T-cell (primary cell): ENCODE data around the gene CHAF1B. TPM values are rescaled to one million over a fixed set of nuclear protein-coding genes. Genes with fewer than 3 reads are reported as not detected.

Source experiments
- ATAC-seq, 4 experiments: fragments of 200-7000 bp in 3 of 4; fragments of 150-1000 bp in 1 of 4; cut with Tn5 transposase; replicated peaks in 1 of 4; 1 replicate in 3 of 4; 2 replicates in 1 of 4; pipeline ENCODE4 v1.10.0; 2021; ENCODE audit warnings: moderate library complexity in 3 of 4, mild to moderate bottlenecking in 2 of 4, moderate number of reproducible peaks in 1 of 4
- CTCF ChIA-PET, 2 donors: fragments of 300-600 bp; sonication (Branson Sonifier 250); formaldehyde crosslinking; loops; one replicate each; lab custom pipeline; 2022; ENCODE audit warnings: antibody characterized with exemption in 2 of 2; lab: Charles Lee
- POLR2A ChIA-PET, 2 donors: fragments of 300-600 bp; sonication (Branson Sonifier 250); formaldehyde crosslinking; loops; one replicate each; lab custom pipeline; 2022; ENCODE audit warnings: antibody characterized with exemption in 2 of 2; lab: Charles Lee
- DNase-seq, 35 experiments: peaks; one replicate each; pipeline versions ENCODE4 v3.0.0 to v3.0.0-alpha.2; 2013 to 2023
- H3K27ac ChIP-seq: one replicate; pipeline ENCODE4 v1.5.1; 2013; ENCODE audit warnings: low read length
- H3K27me3 ChIP-seq, 2 experiments: replicated peaks in 1 of 2; 1 replicate in 1 of 2; 2 replicates in 1 of 2; pipeline versions ENCODE4 v1.6.1 to v1.7.0; 2013; ENCODE audit warnings: low read length in 1 of 2, mixed read lengths in 1 of 2; ENCODE audit not compliant: control insufficient read depth in 2 of 2, insufficient read depth in 2 of 2; ENCODE audit errors: extremely low read depth in 1 of 2
- H3K36me3 ChIP-seq, 2 donors: 1 replicate in 1 of 2; 2 replicates in 1 of 2; pipeline versions ENCODE4 v1.6.1 to v1.7.0; 2013; ENCODE audit warnings: low read length in 1 of 2; ENCODE audit not compliant: control insufficient read depth in 2 of 2, insufficient read depth in 1 of 2; ENCODE audit errors: extremely low read depth in 1 of 2
- H3K4me1 ChIP-seq, 2 experiments: 1 replicate in 1 of 2; 2 replicates in 1 of 2; pipeline versions ENCODE4 v1.6.1 to v1.7.0; 2013; ENCODE audit warnings: low read length in 2 of 2, mixed read lengths in 1 of 2; ENCODE audit not compliant: insufficient read depth in 2 of 2, control insufficient read depth in 1 of 2; ENCODE audit errors: extremely low read depth in 1 of 2
- H3K4me3 ChIP-seq, 2 donors: 1 replicate in 1 of 2; 2 replicates in 1 of 2; pipeline versions ENCODE4 v1.5.1 to v1.7.0; 2013; ENCODE audit warnings: mild to moderate bottlenecking in 2 of 2, low read length in 1 of 2, moderate library complexity in 1 of 2; ENCODE audit not compliant: control insufficient read depth in 1 of 2; ENCODE audit errors: extremely low read depth in 1 of 2
- H3K9me3 ChIP-seq: 2 replicates; pipeline ENCODE4 v1.7.0; 2013
- H3K27ac Mint-ChIP-seq, 2 donors: one replicate each; pipeline ENCODE4 v1.8.0; 2020 to 2021; ENCODE audit warnings: mild to moderate bottlenecking in 2 of 2, mixed read lengths in 2 of 2
- H3K27me3 Mint-ChIP-seq, 2 donors: one replicate each; pipeline ENCODE4 v1.8.0; 2021 to 2022; ENCODE audit warnings: mixed read lengths in 2 of 2
- H3K36me3 Mint-ChIP-seq: one replicate; pipeline ENCODE4 v1.8.0; 2021; ENCODE audit warnings: mixed read lengths
- H3K4me1 Mint-ChIP-seq, 3 donors: one replicate each; pipeline ENCODE4 v1.8.0; 2020 to 2022; ENCODE audit warnings: mixed read lengths in 3 of 3, mild to moderate bottlenecking in 1 of 3
- H3K4me3 Mint-ChIP-seq, 3 donors: one replicate each; pipeline ENCODE4 v1.8.0; 2020 to 2022; ENCODE audit warnings: mild to moderate bottlenecking in 3 of 3, mixed read lengths in 3 of 3, moderate library complexity in 3 of 3
- H3K9me3 Mint-ChIP-seq, 3 donors: one replicate each; pipeline ENCODE4 v1.8.0; 2020 to 2022; ENCODE audit warnings: mixed read lengths in 3 of 3
- WGBS: methylation state at CpG from one replicate; pipeline ENCODE4 v1.1.5; 2013; ENCODE audit warnings: missing lambda C conversion rate; ENCODE audit not compliant: insufficient coverage; 5-methylcytosine and 5-hydroxymethylcytosine counted together
- total RNA-seq, 35 experiments: library from RNA in 6 of 35; stranded (reverse) in 6 of 35; fragments of 120-200 nt in 1 of 35; gene quantifications; one replicate each; pipeline versions ENCODE4 v1.2.1 to v1.2.4 and lab custom pipeline; 2013 to 2026

The CHAF1B gene
- total RNA-seq, 5 donors from 2014 or later (not counting 1 experiment from before 2014, with no cell fraction given), result 2.1 to 5.1 (median 3.5) TPM

- H3K36me3 Mint-ChIP-seq, result no peaks in the 10 kb centered on the region
- H3K4me1 Mint-ChIP-seq, result no peaks in the 10 kb centered on the region
- peaks cover 6 to 7% of the 10 kb centered on the region in 2 donors for H3K27me3 Mint-ChIP-seq
- ATAC-seq, result no peak
- no peak for DNase-seq
- 100% methylated on average over 1 of the region's 8 CpGs for WGBS
- ChIA-PET CTCF (no interaction called here), POLR2A (no interaction called here)
- H3K4me3 Mint-ChIP-seq, result no peak overlapping the region
- Histone ChIP-seq H3K4me3 (no peak overlapping the region), H3K27ac (no peak overlapping the region), H3K9me3 (no peaks in the 10 kb centered on the region), H3K4me1 (no peaks in the 10 kb centered on the region), H3K27me3 (peaks cover 0 to 18% of the 10 kb centered on the region in 2 experiments), H3K36me3 (no peaks in the 10 kb centered on the region)
- no peak overlapping the region for H3K27ac Mint-ChIP-seq
- no peaks in the 10 kb centered on the region for H3K9me3 Mint-ChIP-seq
Measured at GRCh38 chr21:36466061-36466511, 80.9 kb downstream of the CHAF1B start.

Other genes starting within 250 kb of the CHAF1B start
- 10 to 100 TPM; 18.4 to 26.3 (median 23.1) TPM for gene DOP1B, start 228.6 kb upstream of the CHAF1B start, total RNA-seq
- 10 to 100 TPM; 53.1 to 74.8 (median 71.6) TPM for gene MORC3, start 65.2 kb upstream of the CHAF1B start, total RNA-seq
- gene CLDN14, start 94.7 kb downstream of the CHAF1B start, total RNA-seq, result not detected